Measurements from ENCODE around the gene CNFN. TPM values are rescaled to one million over a fixed set of nuclear protein-coding genes. Genes with fewer than 3 reads are reported as not detected.

The CNFN gene
- total RNA-seq, 4 donors from 2014 or later = 5.0 TPM; not detected in 3

Small RNAs within 50 kb of the gene (small RNA-seq; reads per million reads assigned to genes)
- gene MIR8077 = not detected

Other genes starting within 250 kb of the CNFN start
- 10 to 100 TPM; 33.9 to 56.2 (median 40.3) TPM for gene DEDD2, start 172.6 kb downstream of the CNFN start, total RNA-seq
- gene ZNF526, start 170.0 kb downstream of the CNFN start, total RNA-seq = 1 to 10 TPM; 4.3 to 6.3 (median 6.3) TPM
- 10 to 100 TPM; 24.7 to 34.5 (median 28.3) TPM for gene GSK3A, start 147.7 kb downstream of the CNFN start, total RNA-seq
- gene ERF, start 135.2 kb downstream of the CNFN start, total RNA-seq = 10 to 100 TPM; 30.4 to 42.6 (median 35.1) TPM
- 10 to 100 TPM; 27.0 to 74.1 (median 41.3) TPM for gene CIC, start 121.0 kb downstream of the CNFN start, total RNA-seq
- gene PRR19, start 88.2 kb downstream of the CNFN start, total RNA-seq = under 1 TPM in 2 of 4 donors, not detected in 2; 0.30 to 0.44 TPM
- 1 to 10 TPM; 3.8 to 9.0 (median 8.1) TPM for gene PAFAH1B3, start 87.7 kb downstream of the CNFN start, total RNA-seq
- gene TMEM145, start 77.0 kb downstream of the CNFN start, total RNA-seq = under 1 TPM in 1 of 4 donors, not detected in 3; 0.20 TPM
- gene MEGF8, start 64.7 kb downstream of the CNFN start, total RNA-seq = 10 to 100 TPM; 17.9 to 33.3 (median 22.4) TPM
- gene LIPE, start 37.1 kb upstream of the CNFN start, total RNA-seq = 100 to 1,000 TPM in 3 of 4 donors, 10 to 100 TPM in 1; 77.1 to 717 (median 234) TPM
- gene CXCL17, start 52.6 kb upstream of the CNFN start, total RNA-seq = not detected
- under 1 TPM in 1 of 4 donors, not detected in 3; 0.66 TPM for gene CEACAM1, start 138.2 kb upstream of the CNFN start, total RNA-seq
- gene CEACAM8, start 204.6 kb upstream of the CNFN start, total RNA-seq = not detected